Heart left ventricle (tissue), 16 donors: ENCODE results near the gene POU2AF1. TPM values are rescaled to one million over a fixed set of nuclear protein-coding genes. Genes with fewer than 3 reads are reported as not detected.
A peak's percentile ranks its signal among the peaks of the same experiment; 100 is the strongest.

Experiments used
- ATAC-seq, 4 donors: fragments of 200-7000 bp; cut with Tn5 transposase; one replicate each; pipeline ENCODE4 v1.9.1; 2020 to 2022; ENCODE audit warnings: moderate library complexity in 4 of 4, mild to moderate bottlenecking in 3 of 4, moderate number of reproducible peaks in 1 of 4
- DNase-seq, 5 donors: peaks; one replicate each; pipeline ENCODE4 v3.0.0-alpha.2; 2020
- H3K27ac ChIP-seq, 12 donors: fragments of 200-600 bp; sonication (generic) in 4 of 12; one replicate each; pipeline versions ENCODE4 v1.5.0 to v1.8.0; 2016 to 2022; ENCODE audit warnings: mild to moderate bottlenecking in 2 of 12
- H3K27me3 ChIP-seq, 9 donors: fragments of 200-600 bp; sonication (generic) in 2 of 9; one replicate each; pipeline versions ENCODE4 v1.5.1 to v1.8.0; 2016 to 2022; ENCODE audit warnings: mild to moderate bottlenecking in 3 of 9
- H3K36me3 ChIP-seq, 9 donors: fragments of 200-600 bp; sonication (generic) in 2 of 9; one replicate each; pipeline versions ENCODE4 v1.5.0 to v1.8.0; 2018 to 2022; ENCODE audit warnings: mild to moderate bottlenecking in 2 of 9
- H3K4me1 ChIP-seq, 12 donors: fragments of 200-600 bp; sonication (generic) in 4 of 12; one replicate each; pipeline versions ENCODE4 v1.5.0 to v1.8.0; 2016 to 2022; ENCODE audit warnings: mild to moderate bottlenecking in 3 of 12
- H3K4me3 ChIP-seq, 12 donors: fragments of 200-600 bp; sonication (generic) in 4 of 12; one replicate each; pipeline versions ENCODE4 v1.5.0 to v1.8.0; 2017 to 2022; ENCODE audit warnings: mild to moderate bottlenecking in 9 of 12, moderate library complexity in 4 of 12
- H3K9me3 ChIP-seq, 12 donors: fragments of 200-600 bp; sonication (generic) in 4 of 12; one replicate each; pipeline versions ENCODE4 v1.5.0 to v1.8.0; 2016 to 2022; ENCODE audit warnings: mild to moderate bottlenecking in 1 of 12
- POLR2A ChIP-seq, 2 donors: fragments of 450-650 bp; IDR thresholded peaks; one replicate each; pipeline ENCODE4 v1.6.1; 2017; ENCODE audit warnings: antibody characterized with exemption in 2 of 2, mild to moderate bottlenecking in 2 of 2, moderate library complexity in 2 of 2
- WGBS, 4 donors: extraction: QIAGEN DNeasy Blood & Tissue Kit in 2 of 4; methylation state at CpG; one replicate each; pipeline versions ENCODE4 v1.1.5 to v1.1.7; 2013 to 2018; 5-methylcytosine and 5-hydroxymethylcytosine counted together
- intact Hi-C, 10 donors: fragments of 100-400 bp; cut with DNase I; formaldehyde crosslinking; loops; one replicate each; pipeline versions ENCODE4 v1.11.1 to v1.14.2; 2022
- polyA plus RNA-seq, 2 donors: library from polyadenylated mRNA; stranded (reverse); fragments of 200-250 nt; gene quantifications; one replicate each; pipeline ENCODE4 v1.2.3, GENCODE V29; 2013
- total RNA-seq, 9 donors: library from RNA; depleted of rRNA in 2 of 9; stranded (reverse); fragments of >200 nt in 2 of 9; fragmentation: NEBNext Ultra II Directional in 3 of 9; extraction: Animal tissue kit (Norgen Biotek cat#: 25700) in 3 of 9; gene quantifications; one replicate each; pipeline versions ENCODE4 v1.1.0 to v1.2.4, GENCODE V29; 2016 to 2023
- TF ChIP-seq, protein P1 (sequence below), 12 donors: fragments of 200-600 bp; sonication (generic) in 4 of 12; IDR thresholded peaks; one replicate each; pipeline versions ENCODE4 v1.5.0 to v1.8.0; 2018 to 2022; ENCODE audit warnings: antibody characterized with exemption in 12 of 12, mild to moderate bottlenecking in 5 of 12
- donor health status: ischemic (EF 13 %, LVEDD 7.1; RV severe dilation, severe dysfunction).
- donor health status: healthy with polysubstance abuse.
- donor health status: DM: no; HTN: yes; CAD: no.
- donor health status: DM: no; HTN: no; CAD: no.
- donor health status: ischemic (EF 25% LVEDD 6.9; RV normal size, moderate dysfunction).
- donor health status: ischemic (EF 25% LVEDD 5.7; RV mildly dilated, moderate dysfunction).
- donor health status: healthy.
- donor health status: DM: yes; HTN: yes; CAD: no.
- donor health status: ischemic (EF 35%, LVEDD 5.7; RV mildly dilated, moderate dysfunction).
- donor health status: nonischemic (EF 11% LVEDD 7.7; RV severe dilation, severe dysfunction).
- donor health status: DM: yes; HTN: yes; CAD: no.
- donor health status: PGD.
- donor health status: ischemic (EF 29% LVEDD 5.4; RV normal size, mild dysfunction).
- donor health status: nonischemic (EF 23%, LVEDD 6.1; RV moderate dilation, normal function).

Gene POU2AF1
- total and polyA plus RNA-seq, 11 donors = 0.07 to 1.3 (median 0.24) TPM; not detected in 7

DNA sequence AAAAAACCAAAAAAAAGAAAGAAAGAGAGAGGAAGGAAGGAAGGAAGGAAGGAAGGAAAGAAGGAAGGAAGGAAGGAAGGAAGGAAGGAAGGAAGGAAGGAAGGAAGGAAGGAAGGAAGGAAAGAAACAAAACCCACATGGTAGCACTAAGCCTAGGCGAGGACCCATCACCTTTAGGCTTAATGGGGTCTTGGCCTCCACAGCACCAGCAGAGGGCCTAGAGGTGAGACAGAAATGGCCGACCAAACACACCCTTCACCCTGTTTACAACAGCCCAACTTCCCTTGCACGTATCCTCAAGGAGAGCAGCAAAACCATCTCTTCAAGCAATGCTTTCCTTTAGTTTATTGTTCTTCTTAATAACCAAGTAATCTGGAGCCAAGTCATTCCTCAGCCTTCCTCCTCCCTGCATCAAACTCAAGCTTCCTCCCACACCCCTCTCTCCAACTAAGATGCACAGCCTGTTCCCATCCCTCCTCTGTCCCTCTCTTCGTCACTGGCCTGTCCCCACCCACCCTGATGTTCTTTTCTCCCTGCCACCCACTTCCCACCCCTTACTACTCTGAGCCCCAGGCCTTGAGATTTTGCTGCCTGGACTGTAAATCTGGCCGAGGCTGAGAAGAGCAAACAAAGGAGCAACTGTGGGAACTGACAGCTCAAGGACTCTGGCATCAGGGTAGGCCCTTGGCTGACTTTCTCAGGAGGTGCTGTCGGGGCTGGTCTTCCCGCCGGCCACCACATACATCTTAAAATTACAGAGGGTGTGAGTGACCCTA lies 26.0 kb downstream of the POU2AF1 start:
- peak; percentile 26 to 87 (median 62) for ATAC-seq
- no peaks in the 10 kb centered on the region for H3K9me3 ChIP-seq
- TF ChIP-seq POLR2A (IDR thresholded peaks at IDR 0.05) = no peak
- TF ChIP-seq, protein P1, sequence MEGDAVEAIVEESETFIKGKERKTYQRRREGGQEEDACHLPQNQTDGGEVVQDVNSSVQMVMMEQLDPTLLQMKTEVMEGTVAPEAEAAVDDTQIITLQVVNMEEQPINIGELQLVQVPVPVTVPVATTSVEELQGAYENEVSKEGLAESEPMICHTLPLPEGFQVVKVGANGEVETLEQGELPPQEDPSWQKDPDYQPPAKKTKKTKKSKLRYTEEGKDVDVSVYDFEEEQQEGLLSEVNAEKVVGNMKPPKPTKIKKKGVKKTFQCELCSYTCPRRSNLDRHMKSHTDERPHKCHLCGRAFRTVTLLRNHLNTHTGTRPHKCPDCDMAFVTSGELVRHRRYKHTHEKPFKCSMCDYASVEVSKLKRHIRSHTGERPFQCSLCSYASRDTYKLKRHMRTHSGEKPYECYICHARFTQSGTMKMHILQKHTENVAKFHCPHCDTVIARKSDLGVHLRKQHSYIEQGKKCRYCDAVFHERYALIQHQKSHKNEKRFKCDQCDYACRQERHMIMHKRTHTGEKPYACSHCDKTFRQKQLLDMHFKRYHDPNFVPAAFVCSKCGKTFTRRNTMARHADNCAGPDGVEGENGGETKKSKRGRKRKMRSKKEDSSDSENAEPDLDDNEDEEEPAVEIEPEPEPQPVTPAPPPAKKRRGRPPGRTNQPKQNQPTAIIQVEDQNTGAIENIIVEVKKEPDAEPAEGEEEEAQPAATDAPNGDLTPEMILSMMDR (IDR thresholded peaks at IDR 0.05) = no peak
- H3K4me1 ChIP-seq = peaks cover 0 to 9% (median 0%) of the 10 kb centered on the region in 12 donors
- peak in 1 of 5 donors; percentile 34 for DNase-seq
- intact Hi-C loops = no loop called here
- no peaks in the 10 kb centered on the region for H3K36me3 ChIP-seq
- 72 to 78% (median 74%) methylated on average over 8 of the region's 8 CpGs for WGBS, 4 donors
- peaks cover 0 to 4% (median 0%) of the 10 kb centered on the region in 9 donors for H3K27me3 ChIP-seq
- peak overlapping the region in 2 of 12 donors; percentile 13 to 29 for H3K27ac ChIP-seq
- no peak overlapping the region for H3K4me3 ChIP-seq

DNA sequence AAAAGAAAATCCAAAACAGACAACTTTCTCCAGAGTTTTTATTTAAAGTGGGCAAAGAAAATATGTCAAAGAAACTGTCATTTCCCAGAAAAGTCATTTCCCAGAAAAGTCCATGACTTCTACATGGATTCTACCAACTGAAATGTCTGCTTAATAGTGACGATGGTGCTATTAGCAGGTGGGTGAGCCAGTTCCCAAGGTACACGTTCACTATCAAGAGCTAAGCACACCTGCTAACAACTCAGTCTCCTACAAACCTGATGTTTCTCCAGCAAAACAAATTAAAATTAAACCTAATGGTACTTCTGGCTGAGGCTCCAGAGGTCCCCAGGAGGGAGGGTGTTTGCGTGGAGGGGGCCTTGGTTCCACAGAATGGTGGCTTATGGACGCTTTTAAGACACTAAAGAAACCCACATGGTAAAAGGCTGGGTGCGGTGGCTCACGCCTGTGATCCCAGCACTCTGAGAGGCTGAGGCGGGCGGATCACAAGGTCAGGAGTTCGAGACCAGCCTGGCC lies 26.8 kb downstream of the POU2AF1 start:
- no peak for ATAC-seq
- intact Hi-C loops = no loop called here
- Histone ChIP-seq H3K36me3 (no peaks in the 10 kb centered on the region), H3K27me3 (peaks cover 0 to 4% (median 0%) of the 10 kb centered on the region in 9 donors), H3K4me3 (no peak overlapping the region), H3K9me3 (no peaks in the 10 kb centered on the region), H3K27ac (no peak overlapping the region), H3K4me1 (peaks cover 0 to 9% (median 0%) of the 10 kb centered on the region in 12 donors)
- 90 to 94% (median 93%) methylated on average over 8 to 9 of the region's 9 CpGs for WGBS, 4 donors
- no peak for DNase-seq
- TF ChIP-seq, protein P1 (IDR thresholded peaks at IDR 0.05) = no peak
- no peak for TF ChIP-seq POLR2A (IDR thresholded peaks at IDR 0.05)

DNA sequence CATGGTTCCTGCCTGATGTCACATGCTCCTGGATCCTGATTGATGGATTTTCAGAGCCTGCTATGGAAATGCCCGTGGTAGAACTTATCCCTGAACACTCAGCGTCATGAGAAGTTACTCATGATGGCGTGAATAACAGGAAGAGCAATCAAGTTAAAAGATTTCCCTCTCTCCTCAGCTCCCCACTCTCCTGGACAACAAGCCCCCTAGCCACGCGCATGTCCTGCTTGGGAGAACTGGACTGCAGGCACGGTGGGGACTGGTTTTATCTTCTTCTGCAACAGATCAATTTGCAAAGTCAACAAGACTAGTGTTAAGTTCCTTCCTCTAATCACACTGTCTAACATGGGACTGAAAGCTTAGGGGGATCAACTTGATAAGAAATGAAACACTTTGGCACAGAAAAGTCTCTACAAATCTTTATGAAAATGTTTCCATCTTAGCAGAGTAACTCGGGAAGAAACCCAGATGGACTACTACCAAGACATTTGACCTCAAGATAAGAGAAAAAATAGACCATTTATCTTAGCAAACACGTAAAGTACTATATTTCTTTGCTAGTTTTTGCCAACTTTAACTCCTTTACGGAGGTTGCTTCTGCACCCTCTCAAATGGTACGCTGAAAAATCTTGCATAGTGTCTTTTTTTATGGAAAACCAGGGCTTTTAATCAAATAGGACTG lies 27.6 kb downstream of the POU2AF1 start:
- TF ChIP-seq, protein P1 (IDR thresholded peaks at IDR 0.05) = no peak
- no peak for TF ChIP-seq POLR2A (IDR thresholded peaks at IDR 0.05)
- WGBS, 4 donors = 39 to 52% (median 44%) methylated on average over 10 of the region's 10 CpGs
- Histone ChIP-seq H3K4me3 (no peak overlapping the region), H3K4me1 (peaks cover 0 to 9% (median 0%) of the 10 kb centered on the region in 12 donors), H3K36me3 (no peaks in the 10 kb centered on the region), H3K27me3 (peaks cover 0 to 4% (median 0%) of the 10 kb centered on the region in 9 donors), H3K27ac (peak overlapping the region in 1 of 12 donors; percentile 39), H3K9me3 (no peaks in the 10 kb centered on the region)
- ATAC-seq (no peak), DNase-seq (no peak)
- intact Hi-C loops = loop anchor here in 1 of 10 donors (2.0 kb wide), 1 partner anchor 17 kb away; no protein-coding TSS in a partner anchor

DNA sequence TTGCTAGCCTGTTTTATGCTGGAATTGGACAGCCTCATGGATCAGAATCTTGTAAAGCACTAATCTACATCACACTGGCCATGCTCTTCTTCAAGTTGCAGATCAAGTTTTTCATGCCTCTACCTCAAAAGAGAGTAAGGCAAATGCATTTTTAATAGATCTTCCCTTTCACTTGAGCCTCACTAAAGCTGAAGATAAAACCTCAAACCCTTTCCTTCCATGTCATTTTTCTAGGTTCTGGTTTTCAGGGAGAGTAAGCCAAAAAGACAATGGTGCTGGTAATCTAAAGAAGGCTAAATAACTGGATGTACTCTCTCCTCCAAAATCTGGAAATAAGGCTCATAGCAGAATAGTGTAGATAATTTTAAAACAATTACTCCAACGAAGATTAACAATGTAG lies 28.3 kb downstream of the POU2AF1 start:
- intact Hi-C loops = loop anchor here in 1 of 10 donors (2.0 kb wide), 1 partner anchor 18 kb away; no protein-coding TSS in a partner anchor
- Histone ChIP-seq H3K4me3 (no peak overlapping the region), H3K27me3 (peaks cover 0 to 4% (median 0%) of the 10 kb centered on the region in 9 donors), H3K9me3 (no peaks in the 10 kb centered on the region), H3K27ac (no peak overlapping the region), H3K4me1 (peaks cover 0 to 9% (median 0%) of the 10 kb centered on the region in 12 donors), H3K36me3 (no peaks in the 10 kb centered on the region)
- DNase-seq (no peak), ATAC-seq (no peak)
- 43 to 77% (median 59%) methylated on average over 1 of the region's 1 CpG for WGBS, 4 donors
- TF ChIP-seq, protein P1 (IDR thresholded peaks at IDR 0.05) = no peak
- no peak for TF ChIP-seq POLR2A (IDR thresholded peaks at IDR 0.05)
